GM19035 (cell line): ENCODE data around the gene SUCLA2.
"Not testable (repeated sequence)": the region's sequence is repeated elsewhere in the genome, so short reads cannot be mapped to it uniquely, and the experiment has no call there.

Source experiments
- ATAC-seq: cut with Tn5 transposase; IDR thresholded peaks from one replicate; pipeline ENCODE4 v1.9.1; 2021; ENCODE audit not compliant: unreplicated experiment

The SUCLA2 gene

DNA sequence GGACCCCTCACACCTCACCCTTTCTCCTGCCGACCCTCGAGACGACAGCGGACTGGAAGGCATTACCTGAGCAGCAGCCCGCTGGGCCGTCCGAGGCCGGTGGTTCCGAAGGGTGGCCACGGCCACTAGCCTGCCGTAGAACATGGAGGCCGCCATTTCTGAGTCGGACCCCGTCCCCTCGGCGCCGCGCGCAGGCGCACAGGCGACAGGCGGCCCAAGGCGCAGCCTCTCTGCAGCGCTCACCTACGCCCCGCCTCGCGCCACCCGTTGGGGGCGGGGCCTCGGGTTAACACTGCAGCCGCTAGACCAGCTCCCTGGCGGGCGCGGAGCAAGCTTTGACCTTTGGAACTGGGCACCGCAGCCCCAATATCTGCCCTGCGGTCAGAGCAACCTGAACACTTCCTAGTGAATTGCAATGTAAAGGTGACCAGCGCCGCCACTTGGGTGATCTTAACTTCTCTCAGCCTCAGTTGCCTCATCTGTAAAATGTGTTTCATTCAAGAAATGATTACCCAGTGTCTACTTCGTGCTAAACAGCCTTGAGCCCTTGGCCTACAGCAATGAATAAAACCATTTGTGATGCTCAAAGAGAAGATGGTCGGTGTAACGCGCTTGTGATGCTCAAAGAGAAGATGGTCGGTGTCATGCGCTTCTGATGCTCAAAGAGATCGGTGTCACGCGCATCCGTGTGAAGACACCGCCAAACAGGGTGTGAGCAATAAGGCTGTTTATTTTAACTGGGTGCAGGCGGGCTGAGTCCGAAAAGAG lies at the start of gene SUCLA2:
SUCLA2 (minus strand) TSS at position 160 of the 768 bp plus-strand sequence; CDS start at position 156, 4 bp downstream.
- ATAC-seq = peak; percentile 99

- ATAC-seq = no peak
Observed at GRCh38 chr13:48050550-48050949, 49.5 kb upstream of the SUCLA2 start.

DNA sequence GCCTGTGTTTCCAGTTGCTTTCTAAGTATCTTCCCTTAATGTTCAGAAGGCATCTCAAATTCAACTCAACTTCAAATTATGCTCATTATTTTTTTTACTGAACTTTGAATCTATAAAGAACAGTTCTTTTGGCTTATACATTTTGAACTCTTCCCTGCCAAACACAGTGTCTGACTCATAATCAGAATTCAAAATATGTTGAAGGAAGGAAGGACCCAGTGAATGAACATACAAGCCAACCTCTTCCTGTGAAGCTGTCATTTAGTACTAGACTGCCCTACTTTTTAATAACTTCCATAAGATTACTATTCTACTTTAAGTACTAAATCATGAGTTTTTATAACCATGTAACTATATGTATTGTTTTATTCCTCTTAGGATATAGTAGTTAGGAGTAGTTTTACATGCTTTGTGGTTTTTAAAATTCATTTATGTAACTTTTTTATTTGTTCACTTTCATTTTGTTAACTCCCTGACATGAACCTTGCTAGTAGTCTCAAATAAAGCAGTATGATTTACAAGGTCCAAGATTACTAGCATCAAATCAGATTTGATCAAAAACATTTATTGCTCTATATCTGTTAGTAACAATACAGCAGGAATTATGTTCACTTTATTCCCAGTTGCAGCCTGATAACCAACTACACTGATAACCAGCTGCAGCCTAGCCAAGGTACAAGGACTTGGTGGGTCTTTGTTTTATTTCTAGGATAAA lies 42.9 kb upstream of the SUCLA2 start:
- no peak for ATAC-seq

GRCh38 chr13:48042894-48043293 lies 41.8 kb upstream of the SUCLA2 start:
- no peak for ATAC-seq

DNA sequence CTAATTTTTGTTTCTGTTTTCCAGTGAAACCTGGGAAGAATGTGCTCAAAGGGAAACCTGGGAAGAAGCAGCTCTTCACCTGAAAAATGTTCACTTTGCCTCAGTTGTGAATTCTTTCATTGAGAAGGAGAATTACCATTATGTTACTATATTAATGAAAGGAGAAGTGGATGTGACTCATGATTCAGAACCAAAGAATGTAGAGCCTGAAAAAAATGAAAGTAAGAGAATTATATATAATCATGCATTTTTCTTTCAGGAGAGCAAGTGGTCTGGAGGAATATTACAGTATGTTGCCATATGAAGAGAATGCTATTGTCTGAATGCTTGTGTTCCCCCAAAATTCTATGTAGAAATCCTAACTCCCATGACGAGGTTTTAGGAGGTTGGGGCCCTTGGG lies 39.8 kb upstream of the SUCLA2 start:
- ATAC-seq = no peak

- no peak for ATAC-seq
Observed at GRCh38 chr13:48040049-48040448, 39.0 kb upstream of the SUCLA2 start.

GRCh38 chr13:48038761-48039160 lies 37.7 kb upstream of the SUCLA2 start:
- ATAC-seq = no peak

DNA sequence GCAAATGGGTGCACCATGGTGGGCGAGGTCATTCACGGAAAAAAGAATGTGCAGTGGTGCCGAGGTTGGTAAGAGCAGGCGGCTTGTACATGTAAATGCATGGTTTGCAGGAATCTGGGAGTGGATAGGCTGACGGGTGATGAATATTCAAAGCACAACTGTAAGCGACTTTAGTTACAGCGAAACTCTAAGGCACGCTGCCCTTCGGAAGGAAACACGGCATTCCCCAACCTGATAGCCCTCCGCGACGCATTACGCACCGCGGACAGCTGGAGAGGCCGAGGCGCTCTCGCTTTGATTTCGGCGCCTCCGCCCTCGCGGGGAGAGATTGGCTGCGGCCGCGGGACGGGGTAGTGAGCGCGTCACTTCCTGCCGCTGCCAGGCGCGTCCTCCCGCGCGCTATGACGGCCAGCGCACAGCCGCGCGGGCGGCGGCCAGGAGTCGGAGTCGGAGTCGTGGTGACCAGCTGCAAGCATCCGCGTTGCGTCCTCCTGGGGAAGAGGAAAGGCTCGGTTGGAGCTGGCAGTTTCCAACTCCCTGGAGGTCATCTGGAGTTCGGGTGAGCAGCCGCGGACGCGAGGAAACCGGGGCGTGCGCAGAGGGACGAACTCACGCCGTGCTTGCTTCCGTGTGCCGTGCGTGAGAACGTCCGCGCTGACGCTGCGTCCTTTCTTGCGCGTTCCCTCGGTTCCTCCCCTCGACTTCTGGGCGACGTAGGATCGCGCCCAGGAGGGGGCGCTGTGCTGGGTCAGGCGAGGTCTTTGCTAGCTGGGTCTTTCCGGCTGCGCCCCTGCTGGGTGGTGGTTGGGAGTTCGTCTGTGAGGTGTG lies 36.5 kb upstream of the SUCLA2 start, which contains the start of gene NUDT15:
NUDT15 (plus strand) TSS at position 381 of the 828 bp plus-strand sequence; CDS start at position 402, 21 bp downstream.
- peak; percentile 95 for ATAC-seq

- no peak for ATAC-seq
Observed at GRCh38 chr13:48029859-48030258, 28.8 kb upstream of the SUCLA2 start.

- no peak for ATAC-seq
Observed at GRCh38 chr13:48028066-48028465, 27.0 kb upstream of the SUCLA2 start.

DNA sequence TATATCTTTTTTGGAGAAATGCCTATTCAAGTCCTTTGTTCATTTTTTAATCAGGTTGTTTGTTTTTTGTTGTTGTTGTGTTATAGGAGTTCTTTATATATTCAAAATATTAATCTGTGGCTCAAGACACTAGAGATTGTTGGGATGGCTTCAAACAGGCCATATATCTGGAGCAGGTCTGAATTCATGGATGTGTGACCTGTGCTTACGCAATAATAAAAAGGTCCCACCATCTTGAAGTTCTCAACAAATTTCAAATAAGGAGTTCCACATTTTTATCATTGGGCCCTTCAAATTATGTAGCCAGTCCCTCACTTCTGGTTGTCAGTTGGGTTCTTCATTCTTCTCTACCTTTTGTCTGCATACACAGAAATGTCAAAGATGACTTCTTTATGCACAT lies 18.7 kb upstream of the SUCLA2 start:
- no peak for ATAC-seq

DNA sequence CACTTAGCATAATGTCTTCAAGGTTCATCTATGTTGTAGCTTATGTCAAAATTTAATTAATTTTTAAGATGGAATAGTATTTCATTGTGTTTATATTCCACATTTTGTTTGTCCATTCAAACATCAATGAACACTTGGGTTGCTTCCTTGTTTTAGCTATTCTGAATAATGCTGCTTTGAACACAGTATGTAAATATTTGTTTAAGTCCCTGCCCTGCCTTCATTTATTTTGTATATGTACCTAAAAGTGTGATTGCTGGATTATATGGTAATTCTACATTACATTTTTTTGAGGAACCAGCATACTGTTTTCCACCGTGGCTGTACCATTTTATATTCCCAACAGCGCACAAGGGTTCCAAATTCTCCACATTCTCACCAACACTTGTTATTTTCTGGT lies 17.6 kb upstream of the SUCLA2 start:
- ATAC-seq = no peak

DNA sequence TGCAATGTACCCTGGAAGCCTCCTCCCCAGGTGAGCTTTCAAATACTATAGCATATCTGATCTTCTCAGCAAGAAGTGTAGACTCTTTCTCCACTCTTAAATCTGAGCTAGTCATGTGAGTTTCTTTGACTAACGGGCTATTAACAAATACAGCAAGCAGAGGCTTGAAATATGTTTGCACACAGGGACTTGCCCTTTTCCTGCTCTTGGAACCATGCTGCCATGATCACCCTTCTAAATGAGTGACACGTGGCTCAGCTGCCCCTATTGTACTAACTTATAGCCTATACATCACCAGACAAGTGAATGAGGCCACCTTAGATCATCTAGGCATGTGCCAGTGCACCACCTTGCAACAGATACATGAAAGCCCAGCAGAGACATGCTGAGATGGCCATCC lies 13.3 kb upstream of the SUCLA2 start:
- no peak for ATAC-seq

GRCh38 chr13:48012668-48013067 lies 11.6 kb upstream of the SUCLA2 start:
- ATAC-seq = no peak

DNA sequence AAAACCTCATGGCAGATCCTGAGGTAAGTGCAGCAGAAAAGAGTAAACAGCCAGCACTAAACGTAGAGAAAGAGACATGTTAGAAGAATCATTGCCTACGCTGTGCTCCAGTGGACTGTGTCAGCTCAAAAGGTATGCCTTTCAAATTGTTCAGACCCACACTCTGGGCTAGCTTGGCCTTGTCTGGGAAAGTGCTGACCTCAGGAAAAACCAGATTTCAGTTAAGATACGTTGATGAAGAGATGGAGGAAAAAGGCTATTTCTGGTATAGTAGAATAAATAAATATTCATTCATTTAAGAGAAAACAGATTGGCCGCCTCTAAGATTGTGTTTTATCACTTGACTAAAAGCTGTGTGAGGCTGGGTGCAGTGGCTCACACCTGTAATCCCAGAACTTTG lies 9.6 kb upstream of the SUCLA2 start:
- no peak for ATAC-seq

GRCh38 chr13:48009284-48009683 lies 8.2 kb upstream of the SUCLA2 start:
- no peak for ATAC-seq

GRCh38 chr13:48006396-48006795 lies 5.3 kb upstream of the SUCLA2 start:
- no peak for ATAC-seq

DNA sequence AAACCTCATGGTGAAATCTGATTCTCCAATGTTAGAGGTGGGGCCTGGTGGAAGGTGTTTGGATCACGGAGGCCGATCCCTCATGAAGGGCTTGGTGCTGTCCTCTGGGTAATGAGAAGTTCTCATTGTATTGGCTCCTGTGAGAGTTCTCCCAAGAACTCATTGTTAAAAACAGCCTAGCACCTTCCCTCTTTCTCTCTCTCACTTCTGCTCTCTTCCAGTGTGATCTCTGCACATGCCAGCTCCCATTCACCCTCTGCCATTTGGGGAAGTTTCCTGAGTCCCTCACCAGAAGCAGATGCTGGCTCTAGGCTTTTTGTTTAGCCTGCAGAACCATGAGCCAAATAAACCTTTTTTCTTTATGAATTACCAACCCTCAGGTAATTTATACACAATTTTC lies 3.1 kb upstream of the SUCLA2 start:
- no peak for ATAC-seq

- ATAC-seq = not testable (repeated sequence)
Observed at GRCh38 chr13:48001999-48002398, 926 bp upstream of the SUCLA2 start.

- ATAC-seq = peak; percentile 43
Observed at GRCh38 chr13:48000559-48001113, 437 bp downstream of the SUCLA2 start.

- no peak for ATAC-seq
Observed at GRCh38 chr13:47999973-48000372, 1.1 kb downstream of the SUCLA2 start.
